ENCODE measurements around the gene FASTKD2. TPM values are rescaled to one million over a fixed set of nuclear protein-coding genes. Genes with fewer than 3 reads are reported as not detected.

Gene FASTKD2
- total RNA-seq, 1 experiment from 2014 or later = 52.5 TPM

DNA sequence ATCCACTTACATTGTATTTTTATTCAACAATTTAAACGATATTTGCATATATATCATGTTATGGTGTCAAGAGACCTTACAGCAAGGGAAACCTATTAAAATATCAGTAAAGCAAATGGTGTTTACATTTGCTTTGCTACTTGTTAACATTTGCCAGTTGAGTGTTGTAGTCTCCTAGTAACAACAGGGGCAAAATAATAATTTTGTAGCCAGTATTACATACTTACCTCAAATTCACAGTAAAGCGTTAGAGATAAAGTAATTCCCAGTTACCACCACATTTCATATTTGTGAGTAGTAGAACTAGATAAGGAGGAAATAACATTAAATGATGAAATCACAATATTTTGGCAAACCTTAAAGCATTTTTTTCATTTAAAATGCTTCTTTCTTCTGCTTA lies 71.3 kb downstream of the FASTKD2 start:
- no peak for DNase-seq (ENCODE audit: low read depth)

GRCh38 chr2:206837775-206838174 lies 72.4 kb downstream of the FASTKD2 start:
- DNase-seq (ENCODE audit: low read depth) = no peak

DNA sequence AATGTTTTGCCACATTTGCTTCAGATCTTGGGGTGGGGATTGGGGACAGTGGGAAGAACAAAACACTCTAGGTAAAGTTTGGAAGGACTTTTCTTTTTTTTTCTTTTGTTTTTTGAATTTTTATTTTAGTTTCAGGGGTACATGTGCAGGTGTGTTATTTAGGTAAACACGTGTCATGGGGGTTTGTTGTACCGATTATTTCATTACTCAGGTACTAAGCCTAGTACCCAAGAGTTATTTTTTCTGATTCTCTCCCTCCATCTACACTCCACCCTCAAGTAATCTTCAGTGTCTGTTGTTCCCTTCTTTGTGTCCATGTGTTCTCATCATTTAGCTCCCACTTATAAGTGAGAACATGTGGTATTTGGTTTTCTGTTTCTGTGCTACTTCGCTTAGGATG lies 73.3 kb downstream of the FASTKD2 start:
- DNase-seq (ENCODE audit: low read depth) = no peak

DNA sequence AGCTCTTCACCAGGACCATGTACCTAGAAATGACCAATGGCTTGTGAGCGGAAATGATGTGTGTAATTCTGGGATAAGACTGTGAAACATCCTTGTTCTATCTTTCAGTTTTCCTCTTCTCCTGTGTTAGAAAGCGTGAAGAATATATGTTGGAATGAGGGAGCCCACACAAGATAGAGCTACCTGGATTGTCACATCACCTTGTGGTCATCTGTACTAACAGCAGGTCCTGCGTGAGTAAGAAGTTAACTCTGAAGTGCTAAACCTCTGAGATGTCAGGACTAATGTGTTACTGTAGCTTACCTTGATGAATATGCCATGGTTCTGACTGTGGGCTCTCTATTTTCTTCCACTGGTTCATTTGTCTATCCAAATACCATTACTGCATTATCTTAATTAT lies 75.6 kb downstream of the FASTKD2 start:
- DNase-seq (ENCODE audit: low read depth) = no peak

Other genes starting within 250 kb of the FASTKD2 start
- not detected in 2 replicates for gene FAM237A, start 123.1 kb upstream of the FASTKD2 start, total RNA-seq (2014; rRNA removed)
- not detected in 2 replicates for gene DYTN, start 47.2 kb upstream of the FASTKD2 start, total RNA-seq (2014; rRNA removed)
- gene MDH1B, start 278 bp upstream of the FASTKD2 start, total RNA-seq (2014; rRNA removed) = 0.86 and 2.5 TPM in 2 replicates
- gene CPO, start 173.9 kb downstream of the FASTKD2 start, total RNA-seq (2014; rRNA removed) = not detected in 2 replicates